HG02623 (cell line): Measurements from ENCODE around the gene FUNDC2.
A peak's percentile ranks its signal among the peaks of the same experiment; 100 is the strongest.
"Not testable (repeated sequence)": the region's sequence is repeated elsewhere in the genome, so short reads cannot be mapped to it uniquely, and the experiment has no call there.

ENCODE experiments used
- ATAC-seq: cut with Tn5 transposase; IDR thresholded peaks from one replicate; pipeline ENCODE4 v1.9.1; 2021; ENCODE audit warnings: moderate library complexity; ENCODE audit not compliant: unreplicated experiment

Gene FUNDC2, protein sequence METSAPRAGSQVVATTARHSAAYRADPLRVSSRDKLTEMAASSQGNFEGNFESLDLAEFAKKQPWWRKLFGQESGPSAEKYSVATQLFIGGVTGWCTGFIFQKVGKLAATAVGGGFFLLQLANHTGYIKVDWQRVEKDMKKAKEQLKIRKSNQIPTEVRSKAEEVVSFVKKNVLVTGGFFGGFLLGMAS

DNA sequence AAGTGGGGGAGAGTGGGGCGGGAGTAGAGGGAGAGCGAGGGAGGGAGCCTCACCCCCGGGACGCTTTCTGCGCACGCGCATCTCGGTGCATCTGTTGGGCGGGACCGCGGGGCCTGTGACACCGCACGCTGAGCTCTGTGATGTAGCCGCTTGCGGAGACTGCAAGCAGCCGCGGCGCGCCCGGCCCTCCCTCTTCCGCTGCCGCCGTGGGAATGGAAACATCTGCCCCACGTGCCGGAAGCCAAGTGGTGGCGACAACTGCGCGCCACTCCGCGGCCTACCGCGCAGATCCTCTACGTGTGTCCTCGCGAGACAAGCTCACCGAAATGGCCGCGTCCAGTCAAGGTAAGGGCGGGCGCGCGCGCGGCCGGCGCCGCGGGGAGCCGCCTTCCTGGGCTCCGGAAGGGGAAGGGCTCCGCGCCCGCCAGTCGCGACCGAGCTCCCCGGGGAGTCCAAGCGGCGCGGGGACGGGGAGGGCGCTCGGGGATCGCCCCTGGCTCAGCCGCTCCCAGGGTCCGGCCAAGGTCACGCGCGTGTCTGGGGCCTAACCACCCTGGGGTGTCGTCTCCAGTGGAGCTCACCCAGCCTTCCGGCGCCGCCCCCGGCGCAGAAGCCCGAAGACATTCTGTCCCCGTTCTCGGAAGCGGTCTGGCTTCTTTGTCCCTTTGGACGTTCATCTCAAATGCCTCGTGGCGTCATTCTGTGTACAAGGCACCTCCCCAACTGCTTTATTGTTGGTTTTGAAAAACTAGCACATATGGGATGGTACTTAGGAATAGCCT lies at the start of gene FUNDC2:
Gene FUNDC2, plus strand, starts transcription at position 118 of the 782 bp plus-strand sequence. Its CDS starts 95 bp downstream, at position 213.
- ATAC-seq, result peak; percentile 90

DNA sequence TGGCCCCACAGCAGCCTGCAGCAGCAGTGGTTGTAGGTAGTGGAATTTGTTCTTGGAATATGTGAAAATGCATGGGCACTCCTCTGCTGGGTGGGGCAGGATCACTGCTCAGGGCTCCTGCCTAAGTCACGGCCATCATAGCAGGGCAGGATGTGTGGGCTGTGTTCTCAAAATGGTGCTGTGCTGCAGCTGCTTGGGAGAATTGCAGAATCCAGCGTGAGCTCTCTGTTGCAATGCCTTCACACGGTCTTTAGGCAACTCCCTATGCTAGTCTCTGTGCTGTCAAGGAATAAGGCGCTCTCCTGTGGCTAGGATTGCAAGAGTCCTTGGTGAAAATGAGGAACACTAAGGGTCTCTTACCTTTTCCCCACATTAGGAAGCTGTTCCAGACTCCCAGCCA lies 47.0 kb upstream of the FUNDC2 start:
- ATAC-seq, result no peak

DNA sequence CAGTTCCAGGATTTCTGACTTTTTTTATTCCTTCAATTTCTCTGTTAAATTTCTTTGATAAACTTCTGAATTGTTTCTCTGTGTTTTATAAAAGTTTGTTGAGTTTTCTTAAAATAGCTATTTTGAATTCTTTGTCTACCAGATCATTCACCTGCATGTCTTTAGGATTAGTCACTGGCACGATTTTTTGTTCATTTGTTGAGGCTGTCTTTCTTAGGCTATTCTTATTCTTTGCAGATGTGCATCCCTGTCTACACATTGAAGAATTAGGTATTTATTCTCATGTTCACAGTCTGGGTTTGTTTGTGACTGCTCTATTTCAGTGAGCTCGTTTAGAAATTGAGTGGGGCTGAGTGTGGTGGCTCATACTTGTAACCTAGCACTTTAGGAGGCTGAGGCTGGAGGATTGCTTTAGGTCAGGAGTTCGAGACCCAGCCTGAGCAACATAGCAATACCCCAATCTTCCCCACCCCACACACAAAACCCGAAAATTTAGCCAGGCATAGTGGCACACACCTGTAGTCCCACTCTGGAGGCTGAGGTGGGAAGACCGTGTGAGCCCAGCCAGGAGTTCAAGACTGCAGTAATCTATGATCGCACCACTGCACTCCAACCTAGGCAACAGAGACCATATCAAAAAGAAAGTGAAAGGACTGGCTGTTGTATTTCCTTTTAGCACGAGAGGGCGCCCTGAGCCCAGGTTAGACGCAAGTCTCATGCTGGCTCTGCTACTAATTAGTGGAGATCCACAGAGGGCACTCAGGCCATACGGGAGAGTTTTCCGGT lies 46.1 kb upstream of the FUNDC2 start:
- peak; percentile 94 for ATAC-seq

DNA sequence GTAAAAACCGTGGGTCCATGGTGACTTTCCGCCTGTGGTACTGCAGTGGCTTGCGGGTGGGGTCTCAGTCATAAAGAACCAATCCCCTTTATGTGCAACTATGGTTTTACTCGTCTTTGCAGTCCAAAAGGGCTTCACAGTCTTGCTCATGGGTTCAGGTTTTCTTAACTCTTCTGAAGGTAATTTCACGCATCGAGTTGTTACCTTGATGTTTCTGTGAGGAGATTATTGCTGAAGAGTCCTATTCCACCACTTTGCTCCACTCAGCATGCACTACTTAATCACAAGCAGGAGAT lies 45.6 kb upstream of the FUNDC2 start:
- no peak for ATAC-seq

DNA sequence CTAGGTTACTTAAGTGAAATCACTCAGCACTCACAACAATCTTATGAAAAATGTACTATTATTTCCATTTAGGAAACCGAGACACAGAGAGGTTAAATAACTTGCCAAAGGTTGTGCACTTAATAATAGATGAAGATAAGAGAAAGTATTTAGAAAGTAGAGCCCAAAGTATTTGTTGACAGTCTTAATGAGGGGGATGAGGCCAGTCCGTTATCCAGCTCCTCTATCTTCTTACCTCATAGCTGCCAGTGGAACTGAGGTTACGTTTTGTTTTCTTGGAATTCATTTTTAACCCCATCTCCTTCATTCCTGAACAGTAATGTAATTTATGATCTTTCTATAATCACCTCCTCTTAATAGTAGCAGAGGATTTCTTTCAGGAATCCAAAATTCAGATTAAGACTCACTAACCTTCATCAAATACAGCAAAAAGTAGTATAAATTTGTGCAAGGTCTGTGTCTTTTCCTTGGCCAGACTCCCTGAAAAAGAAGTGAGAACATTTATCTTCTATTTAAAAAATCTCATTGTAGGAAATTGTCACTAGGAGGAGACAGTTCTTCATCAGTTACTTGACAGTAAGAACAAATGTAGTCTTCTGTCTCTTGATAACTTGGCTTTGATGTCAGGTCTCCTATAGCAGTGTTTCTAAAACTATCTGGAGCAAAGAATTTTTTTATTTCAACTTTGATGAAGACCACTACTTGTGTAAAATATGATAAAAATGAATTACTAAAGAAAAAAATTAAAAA lies 39.6 kb upstream of the FUNDC2 start:
- no peak for ATAC-seq

DNA sequence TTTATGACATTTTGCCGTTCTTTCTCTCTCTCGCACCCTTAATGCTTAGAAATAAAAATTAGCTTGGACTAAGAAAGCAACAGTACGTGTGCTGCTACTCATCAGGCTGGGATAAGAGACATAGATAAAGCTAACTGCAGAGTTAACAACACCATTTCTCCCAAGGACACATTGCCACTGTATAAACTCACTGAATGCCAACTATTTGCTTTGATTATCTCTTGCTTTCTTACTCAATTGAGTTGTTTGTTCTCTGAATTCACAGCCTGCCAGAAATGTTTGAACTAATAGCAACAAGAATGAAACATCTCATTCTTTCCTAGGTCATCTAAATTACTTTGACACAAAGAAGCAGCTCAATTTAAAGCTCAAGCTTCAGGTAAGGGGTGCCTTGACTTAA lies 38.7 kb upstream of the FUNDC2 start:
- ATAC-seq, result no peak

DNA sequence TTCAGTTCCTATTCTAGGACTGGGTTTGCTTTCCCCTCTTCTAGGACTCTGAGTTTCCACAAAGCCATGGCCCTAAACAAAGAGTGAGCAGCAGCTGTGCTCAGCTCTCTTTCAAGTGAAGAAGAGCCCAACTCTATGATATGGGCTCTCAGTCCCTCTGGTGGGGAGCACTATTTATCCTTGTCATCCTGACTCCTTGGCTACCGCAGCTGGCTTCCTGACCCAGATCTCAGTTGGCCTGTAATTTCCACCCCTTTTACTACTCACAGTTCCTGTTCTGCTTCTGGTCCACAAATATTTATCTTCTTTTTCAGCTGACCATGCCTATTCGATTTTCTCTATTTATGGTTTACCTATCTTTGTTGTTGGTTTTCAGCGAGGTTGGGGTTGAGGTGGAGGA lies 37.9 kb upstream of the FUNDC2 start:
- no peak for ATAC-seq

DNA sequence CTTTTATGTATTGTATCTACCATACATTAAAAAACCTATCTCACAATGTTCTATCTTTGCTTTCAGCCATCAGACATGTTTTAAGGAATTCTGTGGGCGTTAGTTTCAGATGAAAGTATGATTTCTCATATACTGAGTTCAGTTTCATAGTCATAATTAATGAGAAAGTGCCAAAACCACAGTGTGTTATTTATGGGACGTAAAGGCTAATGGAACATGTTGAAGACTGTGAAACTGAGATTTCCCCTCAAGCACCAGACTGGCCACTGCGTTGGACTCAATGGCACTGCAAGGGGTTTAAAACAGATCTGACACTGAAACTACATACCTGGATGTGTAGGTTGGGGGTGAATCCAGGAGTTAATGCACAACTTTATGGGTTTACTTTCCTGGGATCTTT lies 36.1 kb upstream of the FUNDC2 start:
- peak; percentile 66 for ATAC-seq

DNA sequence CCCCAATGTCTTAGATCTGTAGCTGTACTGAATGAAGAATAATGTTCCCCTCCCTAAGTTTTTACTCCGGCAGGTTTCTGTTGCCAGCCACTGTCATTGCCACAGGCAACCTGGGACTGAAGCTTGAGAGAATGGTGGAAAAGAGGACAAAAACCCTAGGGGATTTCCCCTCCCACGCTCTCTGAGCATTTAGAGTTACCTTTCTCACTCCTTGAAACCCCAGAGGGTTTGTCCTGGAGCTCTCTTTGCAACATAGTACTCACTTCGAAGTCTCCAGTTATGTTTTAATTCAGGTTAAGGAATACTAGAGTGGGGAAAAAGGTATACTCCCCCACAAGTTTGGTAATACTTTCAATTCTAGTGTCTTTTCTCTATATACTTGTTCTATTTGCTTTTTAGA lies 35.6 kb upstream of the FUNDC2 start:
- ATAC-seq, result peak; percentile 32

DNA sequence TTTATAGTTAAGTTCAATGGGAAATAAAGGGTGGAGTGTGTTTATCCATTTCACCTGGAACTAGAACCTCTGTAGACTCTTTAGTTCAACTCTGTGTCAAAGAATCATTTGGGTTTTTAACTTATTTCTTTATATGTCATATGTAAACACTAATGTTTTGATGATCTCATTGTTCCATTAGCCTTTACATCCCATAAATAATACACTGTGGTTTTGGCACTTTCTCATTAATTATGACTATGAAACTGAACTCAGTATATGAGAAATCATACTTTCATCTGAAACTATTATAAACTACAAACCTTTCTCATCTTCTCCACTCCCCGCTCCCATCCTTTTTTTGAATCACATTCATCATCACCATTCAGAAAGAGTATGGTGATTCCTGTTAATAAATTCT lies 35.2 kb upstream of the FUNDC2 start:
- no peak for ATAC-seq

DNA sequence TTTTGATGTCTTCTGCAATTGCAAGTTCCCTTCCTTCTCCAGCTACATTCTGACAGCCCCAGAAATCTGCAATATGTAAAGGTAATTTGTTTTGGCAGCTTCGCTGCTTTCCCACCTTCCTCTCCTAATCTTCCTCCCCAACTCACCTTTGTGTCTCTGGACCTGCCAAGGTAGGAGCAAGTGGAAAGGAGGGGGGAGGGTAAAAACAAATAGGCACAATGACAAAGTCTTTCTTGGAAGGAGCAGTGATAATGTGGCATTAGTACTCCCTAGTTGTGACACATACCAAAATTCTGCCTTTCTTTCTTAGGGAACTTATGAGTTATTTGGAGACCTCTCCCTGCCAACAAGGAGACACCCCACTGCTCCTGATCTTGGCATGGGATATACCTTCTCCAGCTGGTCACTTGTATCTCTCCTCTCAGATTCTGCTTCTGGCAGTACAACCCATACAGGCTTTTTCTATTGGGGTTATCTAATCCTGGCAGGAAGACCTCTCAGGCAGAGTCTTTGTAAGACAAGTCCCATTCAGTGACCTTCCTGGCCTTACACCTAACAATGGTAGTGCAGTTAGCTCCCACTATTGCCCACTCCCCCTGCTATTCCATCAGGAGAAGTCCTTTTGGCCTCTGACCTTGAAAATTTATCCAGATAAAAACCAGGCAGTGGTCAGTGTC lies 28.3 kb upstream of the FUNDC2 start:
- no peak for ATAC-seq

DNA sequence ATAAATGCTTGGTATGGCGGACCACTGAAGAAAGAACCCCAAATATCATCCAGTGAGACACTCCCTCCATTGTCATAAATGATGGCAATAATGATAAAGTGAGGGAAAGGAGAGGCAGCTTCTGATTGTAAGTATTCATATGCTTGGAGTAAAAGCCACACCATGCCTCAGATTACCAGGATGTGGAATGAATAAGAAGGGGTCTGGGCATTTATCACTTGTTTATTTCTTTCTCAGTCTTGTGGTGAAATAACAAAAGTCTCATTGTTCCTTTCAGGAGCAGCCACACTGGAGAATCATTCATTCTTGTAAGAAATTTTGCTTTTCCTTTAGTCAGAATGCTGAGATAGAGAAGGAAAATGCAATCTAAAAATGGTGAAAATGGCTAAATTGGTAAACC lies 25.8 kb upstream of the FUNDC2 start:
- ATAC-seq, result no peak

DNA sequence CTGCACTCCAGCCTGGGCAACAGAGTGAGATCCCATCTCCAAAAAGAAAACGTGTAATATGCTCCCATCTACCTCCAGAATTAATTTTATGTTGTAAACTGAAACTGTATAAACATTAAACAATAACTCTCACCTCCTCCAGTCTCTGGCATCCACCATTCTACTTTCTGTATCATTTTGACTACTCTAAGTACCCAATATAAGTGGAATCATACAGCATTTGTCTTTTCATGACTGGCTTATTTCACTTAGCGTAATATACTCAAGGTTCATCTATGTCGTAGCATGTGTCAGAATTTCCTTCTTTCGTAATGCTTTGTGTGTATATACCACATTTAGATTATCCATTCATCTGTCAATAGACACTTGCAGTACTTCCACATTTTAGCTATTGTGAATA lies 24.8 kb upstream of the FUNDC2 start:
- ATAC-seq, result no peak

DNA sequence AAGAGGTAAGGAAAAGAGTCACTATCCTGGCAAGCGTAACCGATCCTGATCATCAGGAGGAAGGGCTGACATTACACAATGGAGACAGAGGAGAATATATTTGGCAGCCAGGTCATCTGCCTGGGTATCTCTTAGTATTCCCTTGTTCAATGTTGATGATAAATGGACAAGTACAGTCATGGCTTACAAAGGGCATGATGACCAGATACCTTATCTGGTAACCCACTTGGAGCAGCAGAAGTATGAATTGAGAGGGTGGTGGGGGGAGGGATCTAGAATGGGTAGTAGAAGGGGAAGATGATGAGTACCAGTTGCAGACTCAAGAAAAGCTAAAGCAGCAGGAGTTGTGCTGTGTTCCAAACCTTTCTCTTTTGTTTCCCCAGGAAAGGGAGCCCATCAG lies 21.5 kb upstream of the FUNDC2 start:
- ATAC-seq, result no peak

DNA sequence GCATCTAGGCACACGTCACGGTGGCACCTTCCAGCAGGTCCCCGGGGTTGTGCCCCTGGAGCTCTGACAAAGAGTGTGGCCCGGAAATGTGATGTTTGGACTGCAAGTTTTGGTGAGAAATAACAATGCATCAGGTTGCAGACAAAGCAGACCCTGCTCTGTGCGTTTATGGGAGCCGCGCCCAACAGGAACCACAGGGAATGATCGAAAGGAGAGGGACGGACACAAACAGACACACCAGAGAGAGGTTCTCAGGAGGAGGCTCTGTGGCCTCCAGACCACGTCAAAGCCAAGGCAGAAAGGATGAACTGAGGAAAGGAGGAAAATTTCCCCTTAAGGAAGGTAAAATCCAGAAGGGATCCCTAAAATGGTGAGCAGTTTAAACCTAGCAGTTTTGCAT lies 20.3 kb upstream of the FUNDC2 start:
- ATAC-seq, result not testable (repeated sequence)

DNA sequence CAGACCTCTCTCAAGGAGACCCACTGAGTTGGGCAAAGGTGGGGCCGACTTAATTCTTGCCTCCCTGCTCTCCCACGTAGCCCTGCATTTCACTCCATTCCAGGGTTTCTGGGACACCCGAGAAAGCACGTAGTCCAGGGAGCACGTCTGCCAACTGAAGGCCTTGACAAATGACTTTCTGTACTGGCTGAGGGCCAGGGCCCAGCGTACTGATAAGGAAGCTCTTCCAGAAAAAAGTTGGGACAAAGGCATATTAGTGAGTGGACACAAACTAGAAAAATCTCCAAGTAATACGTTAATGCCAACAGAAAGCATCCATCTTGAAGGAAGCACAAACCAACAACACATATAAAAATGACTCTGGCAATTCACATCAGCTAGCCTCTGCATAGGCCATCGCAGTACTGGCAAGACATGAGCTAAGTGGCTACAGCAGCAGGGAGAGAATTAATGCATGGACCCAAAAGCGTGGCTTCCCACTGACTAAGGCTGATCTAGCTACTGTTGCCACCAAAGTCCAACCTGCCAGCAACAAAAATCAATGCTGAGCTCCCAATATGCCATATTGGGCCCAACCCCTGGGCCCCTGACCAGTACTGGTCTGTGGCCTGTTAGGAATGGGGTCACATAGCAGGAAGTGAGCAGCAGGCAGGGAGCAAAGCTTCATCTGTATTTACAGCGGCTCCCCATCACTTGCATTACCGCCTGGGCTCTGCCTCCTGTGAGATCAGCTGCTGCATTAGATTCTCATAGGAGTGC lies 19.6 kb upstream of the FUNDC2 start:
- not testable (repeated sequence) for ATAC-seq

DNA sequence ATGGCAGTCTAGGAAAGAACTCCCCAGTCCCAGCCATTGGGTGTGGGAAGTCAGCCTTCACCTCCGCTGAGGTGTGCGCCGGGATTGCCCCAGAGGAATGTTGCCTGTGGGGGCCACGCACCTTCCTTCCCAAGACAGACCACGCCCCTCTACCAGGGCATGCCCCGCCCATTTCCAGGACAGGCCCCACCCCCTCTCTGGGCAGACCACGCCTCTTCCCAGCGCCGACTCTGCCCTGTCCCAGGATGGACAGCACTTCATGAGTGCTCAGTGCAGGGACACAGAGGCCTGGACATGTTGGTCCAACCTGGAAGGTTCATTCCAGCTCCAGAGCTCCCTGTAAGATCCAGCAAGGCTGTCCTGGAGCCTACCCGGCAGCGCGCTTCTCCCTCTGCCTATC lies 18.1 kb upstream of the FUNDC2 start:
- not testable (repeated sequence) for ATAC-seq

DNA sequence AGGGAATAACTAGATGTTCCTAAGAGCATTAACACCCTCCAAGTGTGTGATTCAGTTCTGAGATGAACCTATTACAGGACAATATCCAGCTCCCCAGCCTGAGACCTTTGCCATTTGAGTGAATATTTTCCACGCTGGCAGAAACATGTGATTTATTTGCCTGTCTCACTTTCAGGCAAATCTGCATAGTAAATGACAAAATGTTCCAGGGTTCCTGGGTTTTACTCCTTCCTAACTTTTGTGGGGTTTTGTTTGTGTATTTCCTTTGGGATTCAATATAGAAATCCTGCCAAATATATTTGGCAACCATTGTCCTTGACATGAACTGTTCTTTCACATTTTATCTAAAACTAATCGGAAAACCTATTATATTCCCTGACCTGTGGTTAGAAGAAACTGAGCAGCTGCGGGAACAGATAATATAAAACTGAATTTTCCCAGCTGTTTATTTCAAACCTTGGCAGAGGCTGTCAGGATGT lies 16.6 kb upstream of the FUNDC2 start:
- no peak for ATAC-seq

DNA sequence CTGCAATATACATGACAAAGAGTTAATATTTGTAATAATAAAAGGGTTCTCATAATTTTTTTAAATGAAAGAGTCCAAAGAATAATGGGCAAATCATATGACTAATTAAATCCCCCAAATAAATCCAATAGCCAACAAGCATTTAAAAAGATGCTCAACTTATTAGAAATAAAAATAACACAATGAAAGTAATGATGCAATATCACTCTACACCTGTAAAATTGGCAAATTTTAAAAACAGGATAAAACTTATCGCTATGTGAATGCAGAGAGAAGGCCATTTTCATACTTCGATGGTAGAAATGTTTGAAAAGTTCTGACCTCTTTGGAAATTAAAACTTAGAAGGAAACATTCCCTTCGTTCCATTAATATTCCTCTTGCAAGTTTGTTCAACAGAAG lies 6.1 kb upstream of the FUNDC2 start:
- ATAC-seq, result no peak

DNA sequence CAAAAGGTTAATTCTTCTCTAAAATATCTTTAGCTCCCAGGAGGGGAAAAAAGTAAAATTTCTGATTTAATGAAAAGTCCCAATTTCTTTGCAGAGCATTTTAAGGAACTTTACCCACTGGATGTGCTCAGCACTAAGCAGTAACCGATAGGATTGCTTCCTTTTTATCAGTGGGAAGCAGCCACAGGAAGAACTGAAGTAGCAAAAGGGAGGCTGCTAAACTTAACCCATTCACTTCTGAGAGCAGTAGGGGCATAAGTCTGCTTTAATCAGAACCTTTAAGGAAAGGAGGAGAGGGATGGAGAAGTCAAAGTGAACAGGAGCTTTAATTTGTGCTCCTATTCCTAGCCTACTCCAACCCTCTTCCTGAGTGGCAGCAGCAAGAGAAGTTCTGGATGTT lies 4.1 kb upstream of the FUNDC2 start, which contains the start of gene F8:
Gene F8, minus strand, starts transcription at position 139 of the 400 bp plus-strand sequence. CDS start 171 bp downstream, outside the sequence.
- no peak for ATAC-seq
